Liver (tissue), 9 donors: ENCODE data around the gene SLC2A9. TPM values are rescaled to one million over a fixed set of nuclear protein-coding genes. Genes with fewer than 3 reads are reported as not detected.

ENCODE experiments used
- DNase-seq: peaks from one replicate; pipeline ENCODE4 v3.0.0-alpha.2; 2017; ENCODE audit warnings: low spot score
- H3K27ac ChIP-seq, 2 donors: one replicate each; pipeline ENCODE4 v1.7.0; 2013; ENCODE audit warnings: inconsistent platforms in 2 of 2, low read length in 2 of 2, control low read depth in 1 of 2, low read depth in 1 of 2, mild to moderate bottlenecking in 1 of 2
- H3K27me3 ChIP-seq, 4 donors: one replicate each; pipeline versions ENCODE4 v1.6.1 to v1.7.0; 2013; ENCODE audit warnings: low read length in 3 of 4, inconsistent platforms in 1 of 4, mild to moderate bottlenecking in 1 of 4, moderate library complexity in 1 of 4; ENCODE audit not compliant: control insufficient read depth in 4 of 4, insufficient read depth in 4 of 4
- H3K36me3 ChIP-seq, 4 donors: one replicate each; pipeline versions ENCODE4 v1.6.1 to v1.7.0; 2013; ENCODE audit warnings: low read length in 3 of 4, mild to moderate bottlenecking in 3 of 4, low read depth in 1 of 4, moderate library complexity in 1 of 4; ENCODE audit not compliant: control insufficient read depth in 4 of 4, insufficient read depth in 3 of 4
- H3K4me1 ChIP-seq, 4 donors: one replicate each; pipeline versions ENCODE4 v1.6.1 to v1.7.0; 2013; ENCODE audit warnings: low read length in 3 of 4, mild to moderate bottlenecking in 3 of 4, moderate library complexity in 1 of 4; ENCODE audit not compliant: control insufficient read depth in 4 of 4, insufficient read depth in 4 of 4
- H3K4me3 ChIP-seq, 3 donors: one replicate each; pipeline versions ENCODE4 v1.6.1 to v1.7.0; 2013; ENCODE audit warnings: low read length in 3 of 3, control low read depth in 1 of 3, low read depth in 1 of 3, mild to moderate bottlenecking in 1 of 3
- H3K9ac ChIP-seq, 2 donors: one replicate each; pipeline ENCODE4 v1.7.0; 2013; ENCODE audit warnings: low read length in 2 of 2, mild to moderate bottlenecking in 2 of 2, moderate library complexity in 2 of 2, control low read depth in 1 of 2, low read depth in 1 of 2
- H3K9me3 ChIP-seq, 4 donors: one replicate each; pipeline versions ENCODE4 v1.6.1 to v1.7.0; 2013; ENCODE audit warnings: low read length in 3 of 4; ENCODE audit not compliant: control insufficient read depth in 4 of 4
- EGR1 ChIP-seq, 2 donors: IDR thresholded peaks; 2 replicates each; pipeline ENCODE4 v1.6.1; 2016 to 2018; ENCODE audit warnings: antibody characterized with exemption in 2 of 2, low read depth in 2 of 2
- FOXA1 ChIP-seq: IDR thresholded peaks from 2 replicates; pipeline ENCODE4 v1.6.1; 2016; ENCODE audit warnings: antibody characterized with exemption
- FOXA2 ChIP-seq: IDR thresholded peaks from 2 replicates; pipeline ENCODE4 v1.6.1; 2016; ENCODE audit warnings: antibody characterized with exemption
- GABPA ChIP-seq, 2 donors: IDR thresholded peaks in 1 of 2; conservative IDR thresholded peaks in 1 of 2; 2 replicates each; pipeline ENCODE4 v1.6.1; 2016; ENCODE audit warnings: antibody characterized with exemption in 2 of 2, mild to moderate bottlenecking in 1 of 2, moderate library complexity in 1 of 2
- HNF4A ChIP-seq, 2 donors: conservative IDR thresholded peaks; 2 replicates each; pipeline ENCODE4 v1.6.1; 2016; ENCODE audit warnings: antibody characterized with exemption in 2 of 2, mild to moderate bottlenecking in 2 of 2
- HNF4G ChIP-seq: IDR thresholded peaks from 2 replicates; pipeline ENCODE4 v1.6.1; 2016; ENCODE audit warnings: antibody characterized with exemption
- JUND ChIP-seq, 2 donors: IDR thresholded peaks; 2 replicates each; pipeline ENCODE4 v1.6.1; 2016; ENCODE audit warnings: antibody characterized with exemption in 2 of 2
- NR2F2 ChIP-seq: IDR thresholded peaks from 2 replicates; pipeline ENCODE4 v1.6.1; 2016; ENCODE audit warnings: antibody characterized with exemption
- RAD21 ChIP-seq, 2 donors: IDR thresholded peaks; 2 replicates each; pipeline ENCODE4 v1.6.1; 2016; ENCODE audit warnings: antibody characterized with exemption in 2 of 2, mild to moderate bottlenecking in 2 of 2
- RXRA ChIP-seq, 2 donors: IDR thresholded peaks; 2 replicates each; pipeline ENCODE4 v1.6.1; 2017 to 2018; ENCODE audit warnings: antibody characterized with exemption in 2 of 2, mild to moderate bottlenecking in 1 of 2
- SP1 ChIP-seq: IDR thresholded peaks from 2 replicates; pipeline ENCODE4 v1.6.1; 2018; ENCODE audit warnings: antibody characterized with exemption, mild to moderate bottlenecking
- TAF1 ChIP-seq: conservative IDR thresholded peaks from 2 replicates; pipeline ENCODE4 v1.6.1; 2016; ENCODE audit warnings: antibody characterized with exemption, mild to moderate bottlenecking
- YY1 ChIP-seq: IDR thresholded peaks from 2 replicates; pipeline ENCODE4 v1.6.1; 2016; ENCODE audit warnings: antibody characterized with exemption, mild to moderate bottlenecking
- WGBS: extraction: QIAGEN DNeasy Blood & Tissue Kit; methylation state at CpG from one replicate; pipeline ENCODE4 v1.1.7; 2013; 5-methylcytosine and 5-hydroxymethylcytosine counted together
- polyA plus RNA-seq, 2 donors: library from polyadenylated mRNA; stranded (reverse) in 1 of 2; unstranded in 1 of 2; fragments of 200-250 nt in 1 of 2; fragments of >200 nt in 1 of 2; fragmentation: Nextera tagmentation in 1 of 2; extraction: Ambion mirVana in 1 of 2; gene quantifications; one replicate each; pipeline versions ENCODE4 v1.2.1 to v1.2.3, GENCODE V29; 2013 to 2015
- total RNA-seq, 2 donors: library from RNA; depleted of rRNA; stranded (reverse); fragments of >200 nt; gene quantifications; one replicate each; pipeline ENCODE4 v1.2.3, GENCODE V29; 2014
- TF ChIP-seq, protein P1 (sequence below): IDR thresholded peaks from 2 replicates; pipeline ENCODE4 v1.6.1; 2016; ENCODE audit warnings: antibody characterized with exemption
- TF ChIP-seq, protein P2 (sequence below): IDR thresholded peaks from 2 replicates; pipeline ENCODE4 v1.6.1; 2016; ENCODE audit warnings: antibody characterized with exemption, mild to moderate bottlenecking
- TF ChIP-seq, protein P3 (sequence below): fragments of 150-350 bp; IDR thresholded peaks from 2 replicates; pipeline ENCODE4 v1.5.1; 2017; ENCODE audit warnings: improper control_type of control experiment, low read depth, low read length; ENCODE audit not compliant: missing input control
- donor health status: healthy.
- donor health status: healthy.
- donor health status: healthy.
- donor health status: healthy.
- donor health status: healthy.

The SLC2A9 gene
- total and polyA plus RNA-seq, 4 donors, result 6.2 to 49.0 (median 21.6) TPM

DNA sequence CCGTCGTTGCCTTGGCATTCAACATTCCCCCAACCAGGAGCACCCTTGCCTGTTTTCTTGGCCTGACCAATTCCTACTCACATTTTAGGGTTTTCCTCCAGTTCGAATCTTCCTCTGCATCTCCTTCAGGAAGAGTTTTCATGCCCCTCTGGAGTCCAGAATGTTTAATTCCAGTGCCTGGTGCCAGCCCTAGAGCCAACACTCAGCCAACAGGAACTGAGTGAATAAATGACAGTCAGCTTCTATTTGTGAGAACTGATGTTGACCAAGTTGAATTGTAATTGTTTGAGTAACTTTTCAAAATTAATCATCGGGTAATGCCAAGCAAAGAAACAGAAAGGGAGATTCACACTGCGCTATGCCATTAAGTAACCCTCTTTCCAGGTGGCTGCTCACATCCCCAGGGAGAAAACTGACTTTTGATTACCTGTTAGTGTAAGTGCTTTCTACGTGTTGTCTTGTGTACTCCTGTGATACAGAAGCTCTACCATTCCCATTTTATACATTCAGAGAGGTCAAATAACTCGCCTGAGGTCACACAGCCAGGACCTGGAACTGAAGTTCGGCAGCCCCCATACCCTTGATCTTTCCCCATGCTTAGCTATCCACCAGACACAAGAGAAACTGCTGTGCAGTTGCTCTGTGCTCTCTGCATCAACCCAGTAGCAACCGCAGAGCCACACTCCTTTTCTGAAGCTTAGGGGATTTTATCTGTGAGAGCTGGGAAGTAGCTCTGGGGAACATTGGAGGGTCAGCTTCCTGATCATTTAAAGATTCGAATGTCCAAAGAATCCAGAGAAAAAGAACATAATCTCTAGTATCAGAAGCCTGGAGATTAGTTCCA, 19.0 kb upstream of the SLC2A9 start:
- no peak overlapping the region for H3K9ac ChIP-seq
- no peaks in the 10 kb centered on the region for H3K36me3 ChIP-seq
- no peaks in the 10 kb centered on the region for H3K4me1 ChIP-seq
- TF ChIP-seq HNF4A (conservative IDR thresholded peaks at IDR 0.05) (no peak), TAF1 (no peak), RAD21 (IDR thresholded peaks at IDR 0.05) (no peak), FOXA2 (no peak), SP1 (no peak), HNF4G (no peak), NR2F2 (no peak), GABPA (IDR thresholded peaks at IDR 0.05 in 1 of 2, conservative IDR thresholded peaks at IDR 0.05 in 1 of 2) (no peak), RXRA (IDR thresholded peaks at IDR 0.05) (no peak), FOXA1 (no peak), EGR1 (IDR thresholded peaks at IDR 0.05; ENCODE audit: low read depth in 2 of 2) (no peak), JUND (IDR thresholded peaks at IDR 0.05) (no peak), YY1 (no peak)
- TF ChIP-seq, protein P1, sequence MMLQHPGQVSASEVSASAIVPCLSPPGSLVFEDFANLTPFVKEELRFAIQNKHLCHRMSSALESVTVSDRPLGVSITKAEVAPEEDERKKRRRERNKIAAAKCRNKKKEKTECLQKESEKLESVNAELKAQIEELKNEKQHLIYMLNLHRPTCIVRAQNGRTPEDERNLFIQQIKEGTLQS, result no peak
- TF ChIP-seq, protein P2, sequence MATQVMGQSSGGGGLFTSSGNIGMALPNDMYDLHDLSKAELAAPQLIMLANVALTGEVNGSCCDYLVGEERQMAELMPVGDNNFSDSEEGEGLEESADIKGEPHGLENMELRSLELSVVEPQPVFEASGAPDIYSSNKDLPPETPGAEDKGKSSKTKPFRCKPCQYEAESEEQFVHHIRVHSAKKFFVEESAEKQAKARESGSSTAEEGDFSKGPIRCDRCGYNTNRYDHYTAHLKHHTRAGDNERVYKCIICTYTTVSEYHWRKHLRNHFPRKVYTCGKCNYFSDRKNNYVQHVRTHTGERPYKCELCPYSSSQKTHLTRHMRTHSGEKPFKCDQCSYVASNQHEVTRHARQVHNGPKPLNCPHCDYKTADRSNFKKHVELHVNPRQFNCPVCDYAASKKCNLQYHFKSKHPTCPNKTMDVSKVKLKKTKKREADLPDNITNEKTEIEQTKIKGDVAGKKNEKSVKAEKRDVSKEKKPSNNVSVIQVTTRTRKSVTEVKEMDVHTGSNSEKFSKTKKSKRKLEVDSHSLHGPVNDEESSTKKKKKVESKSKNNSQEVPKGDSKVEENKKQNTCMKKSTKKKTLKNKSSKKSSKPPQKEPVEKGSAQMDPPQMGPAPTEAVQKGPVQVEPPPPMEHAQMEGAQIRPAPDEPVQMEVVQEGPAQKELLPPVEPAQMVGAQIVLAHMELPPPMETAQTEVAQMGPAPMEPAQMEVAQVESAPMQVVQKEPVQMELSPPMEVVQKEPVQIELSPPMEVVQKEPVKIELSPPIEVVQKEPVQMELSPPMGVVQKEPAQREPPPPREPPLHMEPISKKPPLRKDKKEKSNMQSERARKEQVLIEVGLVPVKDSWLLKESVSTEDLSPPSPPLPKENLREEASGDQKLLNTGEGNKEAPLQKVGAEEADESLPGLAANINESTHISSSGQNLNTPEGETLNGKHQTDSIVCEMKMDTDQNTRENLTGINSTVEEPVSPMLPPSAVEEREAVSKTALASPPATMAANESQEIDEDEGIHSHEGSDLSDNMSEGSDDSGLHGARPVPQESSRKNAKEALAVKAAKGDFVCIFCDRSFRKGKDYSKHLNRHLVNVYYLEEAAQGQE, result no peak
- TF ChIP-seq, protein P3, sequence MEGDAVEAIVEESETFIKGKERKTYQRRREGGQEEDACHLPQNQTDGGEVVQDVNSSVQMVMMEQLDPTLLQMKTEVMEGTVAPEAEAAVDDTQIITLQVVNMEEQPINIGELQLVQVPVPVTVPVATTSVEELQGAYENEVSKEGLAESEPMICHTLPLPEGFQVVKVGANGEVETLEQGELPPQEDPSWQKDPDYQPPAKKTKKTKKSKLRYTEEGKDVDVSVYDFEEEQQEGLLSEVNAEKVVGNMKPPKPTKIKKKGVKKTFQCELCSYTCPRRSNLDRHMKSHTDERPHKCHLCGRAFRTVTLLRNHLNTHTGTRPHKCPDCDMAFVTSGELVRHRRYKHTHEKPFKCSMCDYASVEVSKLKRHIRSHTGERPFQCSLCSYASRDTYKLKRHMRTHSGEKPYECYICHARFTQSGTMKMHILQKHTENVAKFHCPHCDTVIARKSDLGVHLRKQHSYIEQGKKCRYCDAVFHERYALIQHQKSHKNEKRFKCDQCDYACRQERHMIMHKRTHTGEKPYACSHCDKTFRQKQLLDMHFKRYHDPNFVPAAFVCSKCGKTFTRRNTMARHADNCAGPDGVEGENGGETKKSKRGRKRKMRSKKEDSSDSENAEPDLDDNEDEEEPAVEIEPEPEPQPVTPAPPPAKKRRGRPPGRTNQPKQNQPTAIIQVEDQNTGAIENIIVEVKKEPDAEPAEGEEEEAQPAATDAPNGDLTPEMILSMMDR, result no peak
- 88% methylated on average over 10 of the region's 10 CpGs for WGBS
- no peaks in the 10 kb centered on the region for H3K27me3 ChIP-seq
- H3K4me3 ChIP-seq, result no peak overlapping the region
- no peaks in the 10 kb centered on the region for H3K9me3 ChIP-seq
- H3K27ac ChIP-seq, result no peak overlapping the region
- DNase-seq, result no peak

DNA sequence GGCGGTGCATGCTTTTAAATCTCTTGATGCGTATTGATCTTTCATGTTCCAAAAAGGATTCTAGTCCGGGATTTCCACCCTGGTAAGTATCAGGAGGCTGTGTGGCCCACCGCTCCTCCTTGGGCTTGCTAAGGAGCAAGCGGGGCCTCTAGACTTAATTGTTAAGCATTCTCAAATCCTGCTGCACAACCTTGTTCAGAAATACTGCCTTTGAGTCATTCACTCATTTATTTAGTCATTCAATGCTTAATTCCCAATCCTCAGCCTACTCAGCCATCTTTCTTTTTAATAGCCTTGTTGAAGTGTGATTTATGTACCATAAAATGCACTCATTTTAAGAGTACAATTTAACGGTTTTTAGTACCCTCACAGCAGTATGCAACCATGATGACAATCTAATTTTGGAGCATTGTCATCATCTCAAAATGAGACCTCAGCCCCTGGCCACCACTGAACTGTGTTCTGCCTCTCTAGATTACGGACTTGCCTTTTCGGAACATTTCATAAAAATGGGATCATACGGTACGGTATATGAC, 15.6 kb upstream of the SLC2A9 start:
- Histone ChIP-seq H3K9ac (no peak overlapping the region), H3K36me3 (no peaks in the 10 kb centered on the region), H3K4me1 (peaks cover 0 to 17% (median 7%) of the 10 kb centered on the region in 4 donors), H3K27me3 (no peaks in the 10 kb centered on the region), H3K9me3 (no peaks in the 10 kb centered on the region), H3K4me3 (no peak overlapping the region), H3K27ac (no peak overlapping the region)
- TF ChIP-seq HNF4G, result no peak
- no peak for DNase-seq
- 95% methylated on average over 10 of the region's 10 CpGs for WGBS
